Eye (tissue), 1 donor: ENCODE measurements around the gene ALK.

ENCODE experiments used
- DNase-seq: peaks from one replicate; pipeline ENCODE4 v3.0.0-alpha.2; 2015

The ALK gene

DNA sequence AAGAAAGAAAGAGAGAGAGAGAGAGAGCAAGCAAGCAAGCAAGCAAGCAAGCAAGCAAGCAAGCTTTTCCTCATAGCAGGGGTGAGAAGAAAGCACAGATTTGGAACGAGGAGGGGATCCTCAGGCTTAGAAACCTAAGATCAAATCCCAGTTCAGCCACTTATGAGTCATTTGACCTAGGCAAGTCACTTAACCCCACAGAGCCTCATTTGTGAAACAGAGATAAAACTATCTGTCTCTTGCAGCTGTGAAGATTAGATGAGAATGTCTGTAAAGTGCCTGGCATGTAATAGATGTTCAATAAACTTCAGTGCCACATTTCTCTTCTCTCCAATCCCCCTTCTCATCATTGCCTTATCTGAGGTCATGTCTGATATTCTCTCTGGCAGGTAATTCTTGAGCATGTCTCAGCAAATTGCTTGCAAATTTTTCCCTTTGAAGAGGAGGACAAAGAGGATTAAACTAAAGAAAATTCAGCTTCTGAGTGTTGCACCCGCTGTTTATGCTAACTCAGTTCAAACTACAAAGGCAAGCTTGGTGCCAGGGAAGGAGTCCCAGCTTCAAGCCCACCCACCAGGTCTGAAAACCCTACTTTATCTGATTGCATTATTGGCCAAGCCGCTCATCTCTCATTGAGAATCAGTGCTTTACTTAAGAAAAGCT is 20.3 kb downstream of the ALK start:
- no peak for DNase-seq

- peak; percentile 77 for DNase-seq
Measured at GRCh38 chr2:29898999-29899398, 22.4 kb downstream of the ALK start.

- no peak for DNase-seq
Measured at GRCh38 chr2:29894822-29895614, 26.4 kb downstream of the ALK start.

DNA sequence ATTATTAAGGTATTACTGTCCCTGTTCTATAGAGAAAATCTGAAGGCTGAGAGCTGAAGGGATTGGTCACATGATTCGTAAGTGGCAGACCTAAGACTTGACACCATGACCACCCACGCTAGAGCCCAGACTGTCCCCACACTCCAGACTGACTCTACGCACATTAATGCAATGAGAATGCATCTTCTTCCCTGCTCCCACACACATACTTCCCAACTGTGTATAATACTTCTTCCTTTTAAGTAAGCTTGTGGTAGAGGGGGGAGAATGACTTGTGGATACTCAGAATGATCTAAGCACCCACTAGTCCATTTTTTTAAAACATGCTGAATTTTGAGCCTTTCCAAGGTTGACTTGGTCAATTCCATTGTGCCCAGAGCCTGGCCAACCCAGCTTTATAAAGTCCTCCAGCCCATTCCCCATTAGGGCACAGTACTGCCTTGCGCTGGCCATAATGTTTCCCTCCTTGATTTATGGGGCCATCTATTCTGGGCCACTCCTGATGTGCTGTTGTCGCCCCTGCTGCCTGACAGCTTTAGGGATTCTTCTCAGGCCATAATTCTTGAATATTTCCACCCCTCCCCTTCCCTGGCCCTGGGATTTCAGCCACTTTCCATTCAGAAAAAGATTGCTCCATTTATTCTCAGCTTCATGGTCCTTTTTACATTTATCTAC is 28.7 kb downstream of the ALK start:
- no peak for DNase-seq

GRCh38 chr2:29881089-29881730 is 40.2 kb downstream of the ALK start:
- DNase-seq, result no peak

DNA sequence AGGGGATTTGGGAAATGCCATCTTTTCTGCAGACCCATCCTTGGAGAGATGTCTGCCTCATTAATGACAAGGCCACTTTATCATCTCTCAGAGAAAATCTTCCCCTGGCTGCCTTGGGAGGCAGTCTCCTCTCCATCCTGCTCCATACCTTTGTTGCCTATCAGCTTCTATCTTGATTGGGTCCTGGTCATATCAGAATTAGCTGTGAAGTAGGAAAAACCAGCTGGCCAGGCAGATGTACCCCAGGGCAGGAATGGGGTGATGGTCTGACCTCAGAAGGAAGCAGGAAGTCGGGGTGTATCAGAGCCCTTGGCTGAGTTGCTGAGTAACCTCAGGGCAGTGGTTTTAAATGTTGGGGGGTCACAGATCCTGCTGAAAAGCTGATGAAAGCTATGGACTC is 41.3 kb downstream of the ALK start:
- DNase-seq, result no peak

- DNase-seq, result no peak
Measured at GRCh38 chr2:29879456-29879855, 41.9 kb downstream of the ALK start.

DNA sequence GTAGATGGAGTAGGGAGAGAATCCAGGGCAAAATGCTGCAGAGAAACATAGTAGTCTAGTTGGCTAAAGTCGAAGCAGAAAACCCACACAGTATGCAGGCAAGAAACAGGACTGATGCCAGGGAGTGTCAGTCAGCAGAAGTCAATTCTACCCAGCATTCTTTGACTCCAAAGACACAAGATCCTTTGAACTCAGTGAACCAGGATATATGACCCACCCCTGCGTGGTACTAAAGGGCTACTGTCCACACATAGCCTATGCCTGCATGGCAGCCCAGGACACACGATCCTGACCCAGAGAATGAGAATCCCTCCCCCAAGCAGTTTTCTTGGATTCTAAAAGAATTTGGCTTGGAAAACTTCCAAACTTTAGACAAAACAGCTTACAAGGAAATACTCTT is 42.5 kb downstream of the ALK start:
- no peak for DNase-seq

- DNase-seq, result no peak
Measured at GRCh38 chr2:29876374-29876773, 45.0 kb downstream of the ALK start.

GRCh38 chr2:29874745-29875144 is 46.6 kb downstream of the ALK start:
- no peak for DNase-seq

DNA sequence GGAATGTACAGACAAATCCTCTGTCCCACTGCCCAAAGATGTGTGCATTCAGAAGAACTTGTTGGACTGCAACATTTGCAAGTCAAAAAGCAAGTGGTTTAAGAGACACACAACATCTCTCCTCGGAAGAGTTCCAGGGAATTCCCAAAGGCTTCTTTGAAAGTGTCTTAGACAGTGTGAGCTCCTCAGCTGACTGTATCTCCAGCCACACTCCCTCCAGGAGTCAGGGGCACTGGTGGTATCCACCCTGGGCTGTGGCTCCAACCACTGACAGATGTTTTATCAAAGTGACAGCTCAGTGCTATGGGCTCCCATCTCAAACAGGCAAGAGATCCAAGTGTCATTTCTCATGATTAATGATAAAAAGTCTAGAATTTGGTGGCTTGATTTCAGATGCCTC is 48.5 kb downstream of the ALK start:
- DNase-seq, result no peak

DNA sequence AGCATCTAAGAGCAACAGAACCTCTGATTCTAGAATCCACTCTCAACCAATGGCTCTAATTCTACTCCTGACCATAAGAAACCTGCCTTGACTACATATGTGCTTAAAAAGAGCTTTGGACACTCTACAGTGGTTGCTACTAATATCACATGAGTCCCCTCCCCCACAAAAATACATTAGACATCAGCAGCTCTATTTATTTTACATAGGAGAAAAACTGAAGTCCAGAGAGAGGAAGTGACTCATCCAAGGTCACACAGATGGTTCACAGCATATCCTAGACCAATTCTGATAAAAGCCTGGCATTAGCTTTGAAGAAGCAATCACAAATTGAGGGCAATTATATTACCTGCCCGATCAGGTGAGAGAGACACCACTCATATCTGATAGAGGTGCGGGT is 49.8 kb downstream of the ALK start:
- no peak for DNase-seq

- DNase-seq, result no peak
Measured at GRCh38 chr2:29865512-29865911, 55.9 kb downstream of the ALK start.

- DNase-seq, result no peak
Measured at GRCh38 chr2:29864988-29865387, 56.4 kb downstream of the ALK start.

DNA sequence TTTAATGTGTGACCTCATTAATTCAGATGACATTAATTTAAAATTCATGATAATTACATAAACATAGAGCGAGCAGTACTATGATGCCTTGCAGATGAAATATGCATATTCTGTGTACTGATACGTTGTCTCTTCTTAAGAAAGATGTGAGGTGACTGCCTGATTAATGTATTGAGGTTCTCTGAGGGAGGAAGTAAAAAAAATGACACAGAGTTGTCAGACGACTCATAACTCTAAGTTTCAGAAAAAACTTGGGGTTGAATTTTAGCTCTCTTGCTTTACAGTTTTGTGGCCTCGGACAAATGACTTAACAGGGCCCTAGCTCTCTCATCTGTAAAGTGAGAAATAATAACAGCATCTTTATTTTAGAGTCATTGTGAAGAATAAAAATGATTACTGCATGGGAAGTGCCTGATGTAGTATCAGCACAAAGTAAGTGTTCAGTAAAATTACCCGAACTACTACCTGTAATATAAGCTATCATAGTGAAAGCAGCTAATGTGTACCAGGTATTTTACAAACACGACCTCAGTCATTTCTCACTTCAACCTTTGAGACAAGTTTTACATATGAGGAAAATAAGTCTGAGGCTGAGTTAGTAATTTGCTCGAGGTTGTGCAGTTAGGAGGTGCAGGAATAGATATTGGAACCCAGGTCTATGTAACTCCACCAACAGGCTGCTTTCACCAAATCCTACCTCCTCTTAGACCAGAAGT is 65.3 kb downstream of the ALK start:
- no peak for DNase-seq

DNA sequence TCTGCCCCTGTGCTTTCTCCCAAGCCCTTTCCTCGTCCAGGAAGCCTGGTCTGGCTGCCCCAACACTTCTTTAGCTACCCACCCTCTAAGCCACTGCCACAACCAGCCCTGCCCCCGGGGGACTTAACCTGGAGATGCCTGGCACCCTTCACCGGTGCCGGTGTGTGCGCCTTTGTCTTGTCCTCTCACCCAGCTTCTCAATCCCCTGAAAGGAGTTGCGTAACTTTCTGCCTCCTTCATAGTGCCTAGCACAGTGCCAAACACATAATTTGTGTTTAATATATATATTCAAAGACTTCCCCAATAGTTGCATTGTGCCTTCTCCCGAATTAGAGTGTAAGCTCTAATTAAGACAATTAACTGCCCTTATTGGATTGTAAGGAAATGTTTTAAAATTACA is 70.6 kb downstream of the ALK start:
- no peak for DNase-seq

DNA sequence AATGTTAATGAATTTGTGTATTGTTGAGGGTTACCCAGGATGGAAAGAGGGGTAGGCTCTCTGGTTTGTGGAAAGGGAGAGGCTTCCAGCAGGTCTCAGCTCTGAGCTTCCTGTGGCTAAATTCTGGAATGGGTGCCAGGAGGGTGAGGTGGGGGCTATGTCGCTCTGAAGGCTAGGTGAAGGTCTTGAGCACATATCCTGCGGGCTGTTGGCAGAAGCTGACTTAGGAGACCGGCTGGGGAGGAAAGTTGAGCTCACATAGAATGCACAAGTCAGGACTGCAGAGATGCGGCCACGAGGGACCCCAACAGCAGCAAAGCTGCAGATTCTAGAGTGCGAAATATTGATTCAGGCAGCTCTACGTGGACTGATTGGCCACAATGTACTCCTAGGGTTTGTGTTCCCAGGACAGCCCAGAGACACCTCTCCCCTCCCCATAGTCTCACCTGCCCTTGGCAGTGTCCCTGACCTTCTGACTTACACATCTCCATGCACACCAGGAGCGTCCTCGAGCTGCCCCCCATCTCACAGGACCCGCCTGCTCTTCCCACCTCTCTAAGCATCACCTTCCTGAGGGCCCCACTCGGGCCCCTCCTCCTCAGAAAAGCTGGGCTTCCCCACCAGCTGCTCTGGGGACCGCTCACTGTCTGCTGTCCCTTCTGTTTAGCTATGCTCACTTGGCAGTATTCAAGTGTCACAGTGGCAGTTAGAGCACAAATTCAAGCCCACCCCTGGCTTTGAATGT is 72.6 kb downstream of the ALK start:
- DNase-seq, result peak; percentile 80

- peak; percentile 35 for DNase-seq
Measured at GRCh38 chr2:29847886-29848285, 73.5 kb downstream of the ALK start.

GRCh38 chr2:29844713-29845326 is 76.6 kb downstream of the ALK start:
- no peak for DNase-seq

DNA sequence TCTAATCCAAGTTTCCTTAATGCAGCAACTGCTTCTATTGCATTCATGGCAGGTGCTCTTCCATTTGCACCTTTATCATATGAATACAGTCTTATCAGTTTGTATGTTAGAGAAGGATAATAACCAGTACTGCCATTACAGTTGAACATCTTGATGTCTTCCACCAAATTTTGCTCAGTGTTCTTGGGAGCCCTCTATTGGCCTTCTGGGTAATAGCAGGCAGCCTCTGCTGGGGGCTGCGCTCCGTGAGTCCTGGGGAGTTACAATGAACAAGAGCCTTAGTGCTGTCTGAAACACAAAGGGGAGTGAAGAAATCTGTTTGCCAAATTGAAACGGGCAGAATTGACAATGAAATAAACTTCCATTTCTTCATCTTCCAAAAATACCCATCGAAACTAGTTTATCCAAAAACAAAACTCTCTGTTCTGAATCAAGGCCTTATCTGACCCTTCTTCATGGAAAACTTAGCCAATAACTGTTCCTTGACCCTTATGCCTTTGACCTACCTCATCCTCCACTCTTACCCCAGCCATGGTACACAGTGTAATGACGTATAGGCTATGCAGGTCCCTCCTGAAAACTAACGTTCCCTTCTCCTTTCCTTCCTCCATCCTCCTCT is 79.9 kb downstream of the ALK start:
- peak; percentile 60 for DNase-seq

GRCh38 chr2:29839306-29839705 is 82.1 kb downstream of the ALK start:
- no peak for DNase-seq
